Gastrocnemius medialis (tissue), 4 donors: Measurements from ENCODE around the gene AFG1L. TPM values are rescaled to one million over a fixed set of nuclear protein-coding genes. Genes with fewer than 3 reads are reported as not detected.

Experiments
- ATAC-seq, 2 donors: fragments of 150-250 bp; one replicate each; pipeline ENCODE4 v1.9.1; 2016
- DNase-seq, 2 donors: peaks; one replicate each; pipeline ENCODE4 v3.0.0-alpha.2; 2019
- H3K27ac ChIP-seq, 4 donors: fragments of 200-600 bp; sonication (generic); 1 replicate in 1 of 4; 2 replicates in 3 of 4; pipeline ENCODE4 v1.5.1; 2016 to 2018; ENCODE audit warnings: mild to moderate bottlenecking in 2 of 4, moderate library complexity in 1 of 4
- H3K27me3 ChIP-seq, 3 donors: fragments of 200-600 bp; sonication (generic) in 2 of 3; 1 replicate in 1 of 3; 2 replicates in 2 of 3; pipeline versions ENCODE4 v1.5.1 to v1.6.0; 2016 to 2019; ENCODE audit warnings: mild to moderate bottlenecking in 1 of 3, moderate library complexity in 1 of 3
- H3K36me3 ChIP-seq, 2 donors: fragments of 200-600 bp; sonication (generic) in 1 of 2; one replicate each; pipeline ENCODE4 v1.5.1; 2017 to 2018
- H3K4me1 ChIP-seq, 2 donors: fragments of 200-600 bp; sonication (generic) in 1 of 2; one replicate each; pipeline ENCODE4 v1.5.1; 2016 to 2017; ENCODE audit warnings: mild to moderate bottlenecking in 2 of 2
- H3K4me3 ChIP-seq, 4 donors: fragments of 200-600 bp; sonication (generic) in 3 of 4; 1 replicate in 1 of 4; 2 replicates in 3 of 4; pipeline ENCODE4 v1.5.1; 2016 to 2019; ENCODE audit warnings: mild to moderate bottlenecking in 2 of 4
- H3K9me3 ChIP-seq, 3 donors: fragments of 200-600 bp; sonication (generic) in 2 of 3; 1 replicate in 1 of 3; 2 replicates in 2 of 3; pipeline ENCODE4 v1.5.1; 2016 to 2019
- POLR2A ChIP-seq, 2 donors: fragments of 450-650 bp; IDR thresholded peaks; one replicate each; pipeline ENCODE4 v1.6.1; 2017; ENCODE audit warnings: antibody characterized with exemption in 2 of 2, mild to moderate bottlenecking in 2 of 2, moderate library complexity in 2 of 2
- in situ Hi-C, 4 donors: fragments of 200-750 bp; cut with MboI; loops; one replicate each; pipeline versions ENCODE4 v1.15.0 to v1.8.0; 2017; ENCODE audit warnings: low sequenced_read_pairs in 4 of 4
- intact Hi-C: fragments of 100-400 bp; cut with DNase I; formaldehyde crosslinking; loops from one replicate; pipeline ENCODE4 v1.15.1; 2023; ENCODE audit warnings: low total_unique reads
- total RNA-seq, 4 donors: library from RNA; depleted of rRNA; stranded (reverse); fragments of >200 nt; gene quantifications; one replicate each; pipeline versions ENCODE4 v1.1.0 to v1.2.3, GENCODE V29; 2016
- TF ChIP-seq, protein P1 (sequence below), 5 experiments: fragments of 450-650 bp in 3 of 5; fragments of 200-600 bp in 2 of 5; sonication (generic) in 2 of 5; IDR thresholded peaks in 4 of 5; conservative IDR thresholded peaks in 1 of 5; 1 replicate in 4 of 5; 2 replicates in 1 of 5; pipeline ENCODE4 v1.5.1; 2016 to 2019; ENCODE audit warnings: antibody characterized with exemption in 5 of 5, mild to moderate bottlenecking in 3 of 5, moderate library complexity in 3 of 5

Gene AFG1L
- total RNA-seq, 4 donors from 2014 or later: 2.1 to 7.0 (median 2.6) TPM

DNA sequence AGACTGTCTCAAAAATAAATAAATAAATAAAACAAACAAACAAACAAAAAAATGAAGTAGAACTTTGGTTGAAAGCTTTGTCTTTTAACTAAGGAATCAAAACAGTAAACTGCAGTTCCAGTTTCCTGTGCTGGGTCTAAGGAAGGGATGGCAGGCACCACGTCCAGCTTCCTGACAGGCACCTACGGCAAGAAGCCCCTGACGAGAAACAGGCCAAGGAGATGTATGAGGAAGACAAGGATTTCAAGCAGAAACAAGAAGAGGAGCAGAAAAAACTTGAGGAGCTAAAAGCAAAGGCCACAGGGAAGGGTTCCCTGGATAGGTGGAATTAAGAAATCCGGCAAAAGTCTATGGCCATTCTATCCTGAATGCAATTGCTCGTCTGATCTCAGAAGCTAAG, 42.8 kb upstream of the AFG1L start:
- intact Hi-C loops: no loop called here
- ATAC-seq (no peak), DNase-seq (no peak)
- in situ Hi-C loops: no loop called here
- H3K36me3 ChIP-seq: no peaks in the 10 kb centered on the region
- no peak overlapping the region for H3K27ac ChIP-seq
- no peaks in the 10 kb centered on the region for H3K27me3 ChIP-seq
- no peak for TF ChIP-seq POLR2A (IDR thresholded peaks at IDR 0.05)
- TF ChIP-seq, protein P1, sequence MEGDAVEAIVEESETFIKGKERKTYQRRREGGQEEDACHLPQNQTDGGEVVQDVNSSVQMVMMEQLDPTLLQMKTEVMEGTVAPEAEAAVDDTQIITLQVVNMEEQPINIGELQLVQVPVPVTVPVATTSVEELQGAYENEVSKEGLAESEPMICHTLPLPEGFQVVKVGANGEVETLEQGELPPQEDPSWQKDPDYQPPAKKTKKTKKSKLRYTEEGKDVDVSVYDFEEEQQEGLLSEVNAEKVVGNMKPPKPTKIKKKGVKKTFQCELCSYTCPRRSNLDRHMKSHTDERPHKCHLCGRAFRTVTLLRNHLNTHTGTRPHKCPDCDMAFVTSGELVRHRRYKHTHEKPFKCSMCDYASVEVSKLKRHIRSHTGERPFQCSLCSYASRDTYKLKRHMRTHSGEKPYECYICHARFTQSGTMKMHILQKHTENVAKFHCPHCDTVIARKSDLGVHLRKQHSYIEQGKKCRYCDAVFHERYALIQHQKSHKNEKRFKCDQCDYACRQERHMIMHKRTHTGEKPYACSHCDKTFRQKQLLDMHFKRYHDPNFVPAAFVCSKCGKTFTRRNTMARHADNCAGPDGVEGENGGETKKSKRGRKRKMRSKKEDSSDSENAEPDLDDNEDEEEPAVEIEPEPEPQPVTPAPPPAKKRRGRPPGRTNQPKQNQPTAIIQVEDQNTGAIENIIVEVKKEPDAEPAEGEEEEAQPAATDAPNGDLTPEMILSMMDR (IDR thresholded peaks at IDR 0.05 in 4 of 5, conservative IDR thresholded peaks at IDR 0.05 in 1 of 5): no peak
- peaks cover 28 to 44% of the 10 kb centered on the region in 2 donors for H3K4me1 ChIP-seq
- no peaks in the 10 kb centered on the region for H3K9me3 ChIP-seq
- H3K4me3 ChIP-seq: no peak overlapping the region

DNA sequence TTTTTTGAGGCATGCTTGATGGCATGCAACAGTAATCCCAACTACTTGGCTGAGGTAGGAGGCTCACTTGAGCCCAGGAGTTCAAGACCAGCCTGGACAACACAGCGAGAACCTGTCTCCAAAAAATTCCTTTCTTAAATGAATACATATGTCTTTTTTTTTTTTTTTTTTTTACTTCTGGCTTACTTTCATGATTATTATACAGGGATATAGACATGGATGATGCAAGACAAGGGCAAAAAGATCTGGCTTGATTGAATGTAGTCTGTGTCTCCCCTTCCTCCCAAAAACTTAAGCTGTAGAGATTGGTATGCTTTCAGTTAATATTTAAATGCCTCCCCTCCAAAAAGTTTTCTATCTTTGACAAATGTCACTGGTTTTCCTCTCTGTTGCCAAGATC, 41.6 kb upstream of the AFG1L start:
- Histone ChIP-seq H3K9me3 (no peaks in the 10 kb centered on the region), H3K27me3 (no peaks in the 10 kb centered on the region), H3K36me3 (no peaks in the 10 kb centered on the region), H3K27ac (no peak overlapping the region), H3K4me3 (no peak overlapping the region), H3K4me1 (peaks cover 32 to 52% of the 10 kb centered on the region in 2 donors)
- in situ Hi-C loops (no loop called here), intact Hi-C loops (no loop called here)
- DNase-seq (no peak), ATAC-seq (no peak)
- TF ChIP-seq, protein P1 (IDR thresholded peaks at IDR 0.05 in 4 of 5, conservative IDR thresholded peaks at IDR 0.05 in 1 of 5): no peak
- TF ChIP-seq POLR2A (IDR thresholded peaks at IDR 0.05): no peak

DNA sequence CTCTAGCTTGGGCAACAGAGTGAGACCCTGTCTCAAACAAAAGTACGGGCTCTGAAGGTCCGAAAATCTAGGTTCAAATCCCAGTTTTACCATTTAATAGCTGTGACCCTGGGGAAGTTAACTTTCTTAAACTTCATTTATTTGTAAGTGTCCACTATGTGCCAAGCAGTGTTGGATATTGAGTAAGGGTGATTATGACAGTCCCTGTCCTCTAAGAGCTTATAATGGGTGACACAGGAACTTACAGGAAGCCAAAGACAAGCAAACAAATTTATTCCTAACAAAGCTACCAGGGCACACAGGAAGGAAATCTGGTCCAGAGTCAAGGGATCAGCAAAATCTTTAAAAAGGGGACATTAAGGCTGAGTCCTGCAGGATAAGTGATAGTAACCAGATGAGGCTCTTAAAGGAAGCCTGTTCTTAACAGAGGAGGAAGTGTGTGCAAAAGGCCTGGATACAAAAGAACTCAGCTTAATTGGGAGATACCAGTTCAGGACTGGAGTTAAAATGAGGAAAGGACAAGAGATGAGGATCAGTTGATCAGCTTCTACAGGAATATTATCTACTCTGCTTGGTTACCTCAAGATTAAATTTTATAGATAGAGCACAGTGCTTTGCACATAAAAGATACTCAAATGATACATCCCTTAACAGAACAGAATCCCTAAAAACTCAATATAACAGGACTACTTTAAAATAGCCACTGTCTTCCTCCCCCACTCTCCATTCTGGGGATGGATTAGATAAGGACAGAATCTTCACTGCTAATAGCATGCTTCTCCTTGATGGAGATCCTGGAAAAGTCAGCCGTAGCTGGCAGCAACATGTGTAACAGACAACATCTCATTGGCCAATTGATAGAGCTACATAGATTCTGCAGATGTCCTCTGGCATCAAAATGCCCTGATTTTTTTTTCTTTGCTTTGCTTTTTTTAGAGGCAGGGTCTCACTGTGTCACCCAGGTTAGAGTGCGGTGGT, 40.1 kb upstream of the AFG1L start:
- ATAC-seq: peak in 1 of 2 donors; percentile 30
- Histone ChIP-seq H3K4me3 (no peak overlapping the region), H3K27ac (no peak overlapping the region), H3K9me3 (no peaks in the 10 kb centered on the region), H3K27me3 (no peaks in the 10 kb centered on the region), H3K36me3 (no peaks in the 10 kb centered on the region), H3K4me1 (peaks cover 38 to 51% of the 10 kb centered on the region in 2 donors)
- TF ChIP-seq POLR2A (IDR thresholded peaks at IDR 0.05): no peak
- TF ChIP-seq, protein P1 (IDR thresholded peaks at IDR 0.05 in 4 of 5, conservative IDR thresholded peaks at IDR 0.05 in 1 of 5): no peak
- intact Hi-C loops (no loop called here), in situ Hi-C loops (no loop called here)
- no peak for DNase-seq

DNA sequence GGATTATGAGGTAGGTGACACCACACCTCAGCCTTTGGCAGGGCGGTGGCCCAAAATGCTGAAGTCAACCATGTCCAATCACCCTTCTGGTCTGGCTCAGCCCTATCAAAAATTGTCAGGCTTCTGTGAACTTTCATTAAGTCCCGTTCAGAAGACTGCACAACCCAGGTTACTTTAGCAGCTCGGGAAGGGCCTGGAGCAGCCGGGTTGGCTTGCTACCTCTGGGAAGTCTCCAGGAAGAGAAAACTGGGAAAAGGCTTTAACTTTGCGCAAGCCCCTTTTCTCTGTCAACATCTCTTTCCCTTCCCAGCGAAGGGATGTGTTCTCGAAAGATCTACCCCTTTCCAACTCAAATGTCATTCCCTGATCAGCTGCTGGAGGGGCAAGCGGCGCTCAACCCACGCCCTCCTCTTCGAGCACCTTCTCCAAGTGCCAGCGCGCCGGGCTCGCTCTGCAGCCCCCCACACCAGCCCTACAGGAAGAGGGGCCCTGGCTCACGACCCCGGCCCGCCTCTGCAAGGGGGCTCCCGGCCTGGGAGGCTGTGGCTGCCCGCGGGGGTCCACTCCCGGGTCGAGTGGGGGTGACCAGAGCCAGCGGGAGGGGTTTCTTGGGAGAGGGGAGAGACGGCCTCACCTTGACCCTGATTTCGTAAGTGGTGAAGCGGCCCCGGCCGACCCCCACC, 34.6 kb upstream of the AFG1L start:
- no peaks in the 10 kb centered on the region for H3K36me3 ChIP-seq
- peak overlapping the region; percentile 96 to 99 (median 98) for H3K27ac ChIP-seq
- H3K9me3 ChIP-seq: no peaks in the 10 kb centered on the region
- peaks cover 32 to 36% of the 10 kb centered on the region in 2 donors for H3K4me1 ChIP-seq
- H3K27me3 ChIP-seq: no peaks in the 10 kb centered on the region
- ATAC-seq (peak; percentile 38 to 42), DNase-seq (peak; percentile 15 to 28)
- TF ChIP-seq POLR2A (IDR thresholded peaks at IDR 0.05): no peak
- TF ChIP-seq, protein P1 (IDR thresholded peaks at IDR 0.05 in 4 of 5, conservative IDR thresholded peaks at IDR 0.05 in 1 of 5): no peak
- peak overlapping the region; percentile 68 to 97 (median 90) for H3K4me3 ChIP-seq
- in situ Hi-C loops (no loop called here), intact Hi-C loops (loop anchor here (2.0 to 10.0 kb wide), 4 partner anchors 107 to 835 kb away; partner anchors contain the start of genes CEP57L1, SEC63 and SESN1)
